Neuronal stem cell (in vitro differentiated cells): Measurements from ENCODE around the gene LEPROT.
"Not testable (repeated sequence)": the region's sequence is repeated elsewhere in the genome, so short reads cannot be mapped to it uniquely, and the experiment has no call there.

ENCODE experiments used
- DNase-seq: peaks from one replicate; pipeline ENCODE4 v3.0.0-alpha.2; 2013; ENCODE audit warnings: low spot score
- H2AFZ ChIP-seq: one replicate; pipeline ENCODE4 v1.6.1; 2013; ENCODE audit warnings: mild to moderate bottlenecking, low read length, inconsistent platforms
- H2AK5ac ChIP-seq: 2 replicates; pipeline ENCODE4 v1.6.1; 2013; ENCODE audit warnings: low read depth, mild to moderate bottlenecking, inconsistent platforms, low read length, moderate library complexity, mixed read lengths
- H2BK120ac ChIP-seq: 2 replicates; pipeline ENCODE4 v1.6.1; 2013; ENCODE audit warnings: low read depth, mild to moderate bottlenecking, inconsistent platforms, low read length, moderate library complexity, mixed read lengths
- H2BK12ac ChIP-seq: one replicate; pipeline ENCODE4 v1.6.1; 2013; ENCODE audit warnings: low read length, inconsistent platforms
- H2BK15ac ChIP-seq: 2 replicates; pipeline ENCODE4 v1.6.1; 2013; ENCODE audit warnings: mild to moderate bottlenecking, low read length, inconsistent platforms, mixed read lengths
- H2BK5ac ChIP-seq: one replicate; pipeline ENCODE4 v1.6.1; 2013; ENCODE audit warnings: inconsistent platforms, mild to moderate bottlenecking, low read length, moderate library complexity
- H3K14ac ChIP-seq: one replicate; pipeline ENCODE4 v1.6.1; 2013; ENCODE audit warnings: low read length, inconsistent platforms
- H3K18ac ChIP-seq: 2 replicates; pipeline ENCODE4 v1.6.1; 2013; ENCODE audit warnings: low read length, inconsistent platforms
- H3K23ac ChIP-seq: 2 replicates; pipeline ENCODE4 v1.6.1; 2013; ENCODE audit warnings: low read depth, mild to moderate bottlenecking, mixed read lengths, low read length, inconsistent platforms; ENCODE audit not compliant: poor library complexity
- H3K27ac ChIP-seq: replicated peaks from 3 replicates; pipeline ENCODE4 v1.5.1; 2013; ENCODE audit warnings: low read length, inconsistent platforms
- H3K27me3 ChIP-seq, 3 experiments: 2 replicates each; pipeline ENCODE4 v1.6.1; 2013; ENCODE audit warnings: low read length in 3 of 3, mild to moderate bottlenecking in 2 of 3, inconsistent platforms in 1 of 3, low read depth in 1 of 3, mixed read lengths in 1 of 3, moderate library complexity in 1 of 3; ENCODE audit not compliant: control insufficient read depth in 3 of 3, insufficient read depth in 3 of 3
- H3K36me3 ChIP-seq, 2 donors: replicated peaks in 1 of 2; 2 replicates each; pipeline ENCODE4 v1.6.1; 2013; ENCODE audit warnings: low read length in 2 of 2; ENCODE audit not compliant: control insufficient read depth in 2 of 2, insufficient read depth in 2 of 2
- H3K4ac ChIP-seq: 2 replicates; pipeline ENCODE4 v1.6.1; 2013; ENCODE audit warnings: inconsistent platforms, mild to moderate bottlenecking, low read length, moderate library complexity
- H3K4me1 ChIP-seq, 2 donors: 1 replicate in 1 of 2; 2 replicates in 1 of 2; pipeline ENCODE4 v1.6.1; 2013; ENCODE audit warnings: low read length in 2 of 2, low read depth in 1 of 2; ENCODE audit not compliant: control insufficient read depth in 2 of 2, insufficient read depth in 1 of 2
- H3K4me2 ChIP-seq: one replicate; pipeline ENCODE4 v1.6.1; 2013; ENCODE audit warnings: mild to moderate bottlenecking, low read length, inconsistent platforms; ENCODE audit not compliant: insufficient read depth, poor library complexity, severe bottlenecking
- H3K4me3 ChIP-seq, 2 donors: 2 replicates each; pipeline ENCODE4 v1.5.1; 2013; ENCODE audit warnings: low read length in 2 of 2, mild to moderate bottlenecking in 2 of 2, inconsistent platforms in 1 of 2, moderate library complexity in 1 of 2
- H3K79me1 ChIP-seq: one replicate; pipeline ENCODE4 v1.6.1; 2013; ENCODE audit warnings: low read depth, mild to moderate bottlenecking, inconsistent platforms, low read length, moderate library complexity
- H3K9ac ChIP-seq: one replicate; pipeline ENCODE4 v1.6.1; 2013; ENCODE audit warnings: mild to moderate bottlenecking, low read depth, low read length, inconsistent platforms; ENCODE audit not compliant: poor library complexity
- H3K9me3 ChIP-seq, 2 donors: replicated peaks in 1 of 2; 2 replicates each; pipeline versions ENCODE3 to v1.6.1; 2013; ENCODE audit warnings: low read length in 2 of 2, mild to moderate bottlenecking in 2 of 2, inconsistent platforms in 1 of 2, low read depth in 1 of 2, mixed read lengths in 1 of 2, moderate library complexity in 1 of 2; ENCODE audit not compliant: control insufficient read depth in 2 of 2, insufficient read depth in 1 of 2
- H4K8ac ChIP-seq: one replicate; pipeline ENCODE4 v1.6.1; 2013; ENCODE audit warnings: low read depth, mild to moderate bottlenecking, inconsistent platforms, low read length, moderate library complexity
- H4K91ac ChIP-seq: one replicate; pipeline ENCODE4 v1.6.1; 2013; ENCODE audit warnings: low read length, low read depth, mild to moderate bottlenecking, inconsistent platforms; ENCODE audit not compliant: poor library complexity
- WGBS, 2 donors: extraction: QIAGEN DNeasy Blood & Tissue Kit; methylation state at CpG; one replicate each; pipeline ENCODE4 v1.1.7; 2013; ENCODE audit warnings: missing lambda C conversion rate in 2 of 2, mixed read lengths in 1 of 2; ENCODE audit not compliant: insufficient read length in 2 of 2, insufficient replicate concordance in 1 of 2; ENCODE audit errors: extremely low coverage in 2 of 2; 5-methylcytosine and 5-hydroxymethylcytosine counted together

Gene LEPROT

DNA sequence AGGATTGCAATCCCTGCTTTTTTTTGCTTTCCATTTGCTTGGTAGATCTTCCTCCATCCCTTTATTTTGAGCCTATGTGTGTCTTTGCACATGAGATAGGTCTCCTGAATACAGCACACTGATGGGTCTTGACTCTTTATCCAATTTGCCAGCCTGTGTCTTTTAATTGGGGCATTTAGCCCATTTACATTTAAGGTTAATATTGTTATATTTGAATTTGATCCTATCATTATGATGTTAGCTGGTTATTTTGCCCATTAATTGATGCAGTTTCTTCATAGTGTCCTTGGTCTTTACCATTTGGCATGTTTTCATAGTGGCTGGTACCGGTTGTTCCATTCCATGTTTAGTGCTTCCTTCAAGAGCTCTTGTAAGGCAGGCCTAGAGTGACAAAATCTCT, 45.4 kb downstream of the LEPROT start:
- H3K79me1 ChIP-seq, H3K14ac ChIP-seq, H3K9ac ChIP-seq, H2BK5ac ChIP-seq, H3K4me2 ChIP-seq, H3K18ac ChIP-seq, H2BK120ac ChIP-seq, H3K36me3 ChIP-seq, H2BK12ac ChIP-seq, H3K4ac ChIP-seq, H4K8ac ChIP-seq, DNase-seq, H3K27ac ChIP-seq, H4K91ac ChIP-seq, H2BK15ac ChIP-seq, H2AFZ ChIP-seq, H3K9me3 ChIP-seq, H3K27me3 ChIP-seq, H3K23ac ChIP-seq, H3K4me3 ChIP-seq, H2AK5ac ChIP-seq: not testable (repeated sequence)
- no CpG with 5 or more reads among the region's 1 CpG for WGBS, 2 donors
- peaks cover 15 to 17% of the 10 kb centered on the region in 2 donors for H3K4me1 ChIP-seq

DNA sequence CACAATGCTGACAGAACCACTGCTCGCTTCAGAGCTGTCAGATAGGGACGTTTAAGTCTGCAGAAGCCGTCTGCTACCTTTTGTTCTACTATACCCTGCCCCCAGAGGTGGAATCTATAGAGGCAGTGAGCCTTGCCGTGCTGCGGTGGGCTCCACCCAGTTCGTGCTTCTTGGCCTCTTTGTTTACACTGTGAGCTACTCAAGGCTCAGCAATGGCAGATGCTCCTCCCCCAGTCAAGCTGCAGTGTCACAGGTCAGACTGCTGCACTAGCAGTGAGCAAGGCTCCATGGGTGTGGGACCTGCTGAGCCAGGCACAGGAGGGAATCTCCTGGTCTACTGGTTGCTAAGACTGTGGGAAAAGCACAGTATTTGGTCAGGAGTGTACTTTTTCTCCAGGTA, 47.1 kb downstream of the LEPROT start:
- H2BK15ac ChIP-seq, result no peak overlapping the region

DNA sequence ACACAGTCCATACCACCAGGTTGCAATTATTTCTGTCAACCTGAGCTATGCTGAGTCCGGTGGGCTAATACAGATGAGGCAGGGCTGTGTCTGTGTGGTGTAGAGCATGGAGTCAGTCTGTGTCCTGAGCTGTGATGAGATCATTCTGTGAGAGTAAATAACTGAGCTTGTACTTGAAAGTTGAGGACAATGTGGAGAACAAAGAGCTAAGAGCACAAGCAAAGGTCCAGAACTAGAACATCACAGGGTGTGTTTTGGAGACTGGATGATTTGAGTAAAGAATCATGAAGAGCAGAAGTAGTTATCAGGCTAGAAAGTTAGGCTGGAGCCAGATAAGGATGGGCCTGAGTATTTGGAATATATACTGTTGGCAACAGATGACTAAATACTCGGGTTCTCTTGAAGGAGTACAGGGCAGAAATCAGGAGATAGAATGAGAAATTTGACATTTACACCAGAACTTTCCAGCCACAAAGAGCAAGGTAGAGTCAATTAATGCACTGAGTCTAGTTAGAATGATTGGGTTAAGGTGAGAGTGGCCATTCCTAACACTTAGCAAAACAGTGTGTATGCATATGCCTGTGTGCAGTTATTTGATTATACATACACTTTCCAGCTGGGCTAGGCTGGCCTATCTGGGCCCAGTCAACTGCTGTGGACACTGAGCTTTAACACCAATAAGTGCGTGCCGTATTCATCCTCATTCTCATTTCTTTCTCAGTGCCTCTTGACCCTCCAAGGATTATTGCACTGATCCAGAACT, 48.8 kb downstream of the LEPROT start:
- H3K79me1 ChIP-seq, result no peaks in the 10 kb centered on the region
- no peak overlapping the region for H4K91ac ChIP-seq
- no peak overlapping the region for H4K8ac ChIP-seq
- H2BK15ac ChIP-seq, result no peak overlapping the region
- H3K4ac ChIP-seq, result no peak overlapping the region
- H3K14ac ChIP-seq, result no peak overlapping the region
- no peaks in the 10 kb centered on the region for H3K27me3 ChIP-seq
- H3K9ac ChIP-seq, result no peak overlapping the region
- no peak overlapping the region for H3K23ac ChIP-seq
- H3K9me3 ChIP-seq, result no peaks in the 10 kb centered on the region
- H2BK12ac ChIP-seq, result no peak overlapping the region
- H3K4me2 ChIP-seq, result no peak overlapping the region
- H2AK5ac ChIP-seq, result no peak overlapping the region
- WGBS, 2 donors, result no CpG with 5 or more reads among the region's 4 CpGs
- peaks cover 15 to 19% of the 10 kb centered on the region in 2 donors for H3K4me1 ChIP-seq
- H3K18ac ChIP-seq, result peak overlapping the region; percentile 1
- H3K4me3 ChIP-seq, result no peak overlapping the region
- H2BK5ac ChIP-seq, result no peak overlapping the region
- no peaks in the 10 kb centered on the region for H3K36me3 ChIP-seq
- DNase-seq, result no peak
- peak overlapping the region; percentile 78 for H2AFZ ChIP-seq
- H3K27ac ChIP-seq, result no peak overlapping the region
- no peak overlapping the region for H2BK120ac ChIP-seq

More for the DNA sequence above, 47.1 kb downstream of the LEPROT start:
- Histone ChIP-seq H3K4me1 (peaks cover 15 to 19% of the 10 kb centered on the region in 2 donors), H3K4ac (no peak overlapping the region), H3K4me3 (peak overlapping the region in 1 of 2 donors; percentile 29), H2BK12ac (no peak overlapping the region), H2BK120ac (no peak overlapping the region), H3K79me1 (no peaks in the 10 kb centered on the region), H3K9ac (no peak overlapping the region), H3K4me2 (no peak overlapping the region), H3K23ac (no peak overlapping the region), H3K18ac (peak overlapping the region; percentile 28), H3K14ac (no peak overlapping the region), H4K91ac (no peak overlapping the region), H3K27me3 (no peaks in the 10 kb centered on the region), H4K8ac (no peak overlapping the region), H3K27ac (no peak overlapping the region), H3K36me3 (no peaks in the 10 kb centered on the region), H2AFZ (peak overlapping the region; percentile 87), H3K9me3 (no peaks in the 10 kb centered on the region), H2BK5ac (no peak overlapping the region), H2AK5ac (no peak overlapping the region)
- peak; percentile 53 for DNase-seq
- WGBS, 2 donors, result no CpG with 5 or more reads among the region's 6 CpGs

DNA sequence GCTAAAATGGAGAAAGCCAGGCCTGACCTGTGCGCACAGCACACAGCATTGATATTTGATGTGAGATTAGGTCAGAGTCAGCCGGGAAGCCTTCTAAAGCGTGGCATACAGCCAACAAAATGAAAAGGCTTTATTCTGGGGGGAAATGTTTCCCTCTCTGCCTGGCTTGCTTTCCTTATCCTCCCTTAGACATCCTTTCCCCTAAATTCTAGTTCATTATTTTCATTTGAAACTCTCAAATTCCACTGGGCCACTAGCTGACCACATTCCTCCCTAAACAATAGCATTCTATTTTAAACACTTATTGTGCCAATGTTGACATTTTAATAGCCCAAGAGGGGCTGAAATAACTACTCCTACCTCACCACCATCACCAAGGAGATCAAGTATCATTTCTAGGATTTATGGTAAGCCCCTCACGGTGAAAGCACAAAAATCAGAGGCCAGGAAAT, 49.4 kb downstream of the LEPROT start:
- Histone ChIP-seq H3K9ac (no peak overlapping the region), H3K4ac (no peak overlapping the region), H3K18ac (peak overlapping the region; percentile 1), H4K91ac (no peak overlapping the region), H3K27me3 (no peaks in the 10 kb centered on the region), H2BK12ac (no peak overlapping the region), H3K4me3 (no peak overlapping the region), H3K27ac (no peak overlapping the region), H4K8ac (no peak overlapping the region), H2BK5ac (no peak overlapping the region), H3K36me3 (no peaks in the 10 kb centered on the region), H2BK120ac (no peak overlapping the region), H3K14ac (no peak overlapping the region), H3K9me3 (no peaks in the 10 kb centered on the region), H3K23ac (no peak overlapping the region), H2BK15ac (no peak overlapping the region), H2AK5ac (no peak overlapping the region), H3K4me1 (peaks cover 15 to 19% of the 10 kb centered on the region in 2 donors), H2AFZ (peak overlapping the region; percentile 78), H3K4me2 (no peak overlapping the region), H3K79me1 (no peaks in the 10 kb centered on the region)
- DNase-seq, result no peak
- no CpG with 5 or more reads among the region's 4 CpGs for WGBS, 2 donors
